Sciatic nerve (tissue), 2 donors: ENCODE measurements around the gene ING5. TPM values are rescaled to one million over a fixed set of nuclear protein-coding genes. Genes with fewer than 3 reads are reported as not detected.
A peak's percentile ranks its signal among the peaks of the same experiment; 100 is the strongest.
"Not testable (repeated sequence)": the region's sequence is repeated elsewhere in the genome, so short reads cannot be mapped to it uniquely, and the experiment has no call there.

ENCODE experiments used
- ATAC-seq: fragments of 200-7000 bp; cut with Tn5 transposase; one replicate; pipeline ENCODE4 v1.9.1; 2020; ENCODE audit warnings: mild to moderate bottlenecking, moderate library complexity
- DNase-seq: peaks from one replicate; pipeline ENCODE4 v3.0.0-alpha.2; 2020; ENCODE audit warnings: low spot score
- intact Hi-C: fragments of 100-400 bp; cut with DNase I; formaldehyde crosslinking; loops from one replicate; pipeline ENCODE4 v1.14.2; 2022
- total RNA-seq: library from RNA; stranded (reverse); fragmentation: NEBNext Ultra II Directional; extraction: Animal tissue kit (Norgen Biotek cat#: 25700); gene quantifications from one replicate; pipeline ENCODE4 v1.2.1, GENCODE V29; 2021
- donor health status: DM: no; HTN: no; CAD: no.
- donor health status: DM: no; HTN: no; CAD: no.

The ING5 gene
- total RNA-seq, 1 donor from 2014 or later, result 46.1 TPM

DNA sequence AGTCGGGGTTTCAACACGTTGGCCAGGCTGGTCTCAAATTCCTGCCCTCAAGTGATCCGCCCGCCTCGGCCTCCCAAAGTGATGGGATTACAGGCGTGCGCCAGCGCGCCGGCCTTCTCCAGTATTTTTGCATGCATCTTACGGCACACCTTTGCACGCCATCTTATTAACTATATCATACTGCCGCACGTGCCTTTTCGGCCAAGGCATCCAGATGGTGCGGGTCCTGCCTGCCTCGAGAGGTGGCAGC lies 765 bp upstream of the ING5 start:
- intact Hi-C loops, result no loop called here
- ATAC-seq (no peak), DNase-seq (no peak)

DNA sequence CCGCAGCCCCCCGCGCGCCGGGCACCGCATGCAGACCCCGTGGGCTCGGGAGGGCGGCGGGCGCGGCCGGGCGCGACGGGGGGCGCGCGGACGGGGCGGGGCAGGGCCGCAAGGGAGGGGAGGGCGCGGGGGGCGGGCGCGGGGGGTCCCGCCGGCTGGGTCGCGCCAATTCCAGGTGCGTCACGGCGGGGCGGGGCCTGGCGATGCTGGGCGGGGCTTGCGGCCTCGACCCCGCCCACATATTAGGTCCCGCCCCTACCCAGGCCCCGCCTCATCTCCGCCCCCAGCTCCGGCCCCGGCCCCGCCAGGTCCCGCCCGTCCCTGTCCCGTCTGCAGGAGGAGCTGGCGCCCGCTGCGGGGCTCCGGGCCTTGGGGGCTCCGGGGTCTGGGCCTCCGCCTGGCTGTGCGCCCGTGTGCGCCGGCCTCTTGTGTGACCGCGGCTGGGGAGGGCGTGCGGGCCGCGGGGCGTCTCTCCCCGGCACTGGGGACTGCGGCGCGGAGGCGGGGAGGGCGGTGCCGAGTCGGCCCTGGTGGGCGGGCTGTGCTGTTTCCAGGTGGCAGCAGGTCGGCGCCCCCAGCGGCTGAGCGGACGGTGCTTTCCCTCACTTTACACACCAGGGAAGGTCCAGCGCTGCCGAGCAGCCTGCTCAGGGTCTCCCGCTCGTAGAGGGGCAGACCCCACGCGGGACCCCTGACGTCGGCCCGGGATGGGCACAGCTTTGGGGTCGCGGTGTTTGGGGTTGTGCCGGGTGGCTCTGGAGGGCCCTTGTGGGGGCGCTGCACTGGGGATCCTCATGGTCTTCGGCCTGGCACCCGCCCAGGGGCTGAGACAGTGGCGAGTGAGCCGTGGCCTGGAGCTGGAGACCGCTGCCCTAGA lies 554 bp downstream of the ING5 start:
- intact Hi-C loops, result no loop called here
- ATAC-seq (peak; percentile 94), DNase-seq (peak; percentile 93)

DNA sequence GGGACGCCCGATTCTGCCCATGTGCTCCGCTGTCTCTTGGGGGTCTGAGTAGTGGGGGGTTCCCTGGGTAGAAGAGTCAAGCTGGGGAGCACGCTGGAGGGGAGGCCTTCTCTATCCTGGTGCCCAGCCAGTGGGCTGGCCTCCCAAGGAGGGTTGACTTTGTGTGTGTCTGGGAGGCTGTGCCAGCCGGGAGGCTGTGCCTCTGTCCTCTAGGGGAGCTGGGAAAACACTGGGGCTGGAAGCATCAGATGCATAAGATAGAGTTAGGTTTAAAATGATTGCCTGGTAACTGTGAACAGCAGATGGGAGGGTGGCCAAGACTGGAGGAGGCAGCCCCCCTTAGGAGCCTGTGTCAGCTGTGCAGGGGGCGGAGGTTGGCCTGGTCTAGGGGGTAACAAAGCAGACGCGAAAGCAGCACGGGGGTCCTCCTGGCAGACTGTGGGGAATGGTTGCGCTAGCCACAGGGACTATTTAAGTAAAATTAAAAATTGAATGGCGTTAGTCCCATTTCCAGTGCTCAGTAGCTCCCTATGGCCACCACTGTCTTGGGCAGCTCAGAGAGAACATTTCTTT lies 1.3 kb downstream of the ING5 start:
- DNase-seq (no peak), ATAC-seq (no peak)
- intact Hi-C loops, result no loop called here

DNA sequence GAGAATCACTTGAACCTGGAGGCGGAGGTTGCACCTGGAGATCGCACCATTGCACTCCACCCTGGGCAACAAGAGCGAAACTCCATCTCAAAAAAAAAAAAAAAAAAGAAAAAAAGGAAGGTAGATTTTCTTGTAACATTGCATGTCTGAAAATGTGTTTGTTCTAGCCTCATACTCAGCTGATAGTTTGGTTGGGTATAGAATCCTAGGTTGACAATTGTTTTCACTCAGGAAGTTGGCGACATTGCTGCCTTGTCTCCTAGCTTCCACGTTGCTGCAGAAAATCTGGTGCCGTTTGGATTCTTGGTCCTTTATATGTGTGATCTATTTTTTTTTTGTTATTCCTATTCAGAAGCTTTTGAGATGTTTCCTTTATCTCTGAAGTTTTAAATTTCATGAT lies 4.7 kb downstream of the ING5 start:
- no peak for ATAC-seq
- intact Hi-C loops, result no loop called here
- DNase-seq, result no peak

DNA sequence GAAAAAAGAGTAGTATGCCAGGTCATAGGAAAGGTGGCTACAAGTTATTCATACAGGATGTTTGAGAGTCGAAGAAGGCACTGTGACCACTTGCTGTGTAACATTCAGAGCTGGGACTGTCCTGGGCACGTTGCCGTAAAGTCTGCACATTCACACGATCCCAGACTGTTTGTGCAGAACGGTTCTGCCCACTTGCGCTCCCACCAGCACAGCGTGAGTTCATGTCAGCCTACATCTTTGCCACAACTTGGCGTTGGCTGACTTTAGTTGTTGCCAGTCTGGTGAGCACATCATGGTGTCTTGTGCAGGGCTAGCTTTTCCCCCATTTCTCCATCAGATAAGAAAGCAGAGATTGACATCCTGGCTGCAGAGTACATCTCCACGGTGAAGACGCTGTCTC lies 7.0 kb downstream of the ING5 start:
- no peak for DNase-seq
- intact Hi-C loops, result no loop called here
- no peak for ATAC-seq

DNA sequence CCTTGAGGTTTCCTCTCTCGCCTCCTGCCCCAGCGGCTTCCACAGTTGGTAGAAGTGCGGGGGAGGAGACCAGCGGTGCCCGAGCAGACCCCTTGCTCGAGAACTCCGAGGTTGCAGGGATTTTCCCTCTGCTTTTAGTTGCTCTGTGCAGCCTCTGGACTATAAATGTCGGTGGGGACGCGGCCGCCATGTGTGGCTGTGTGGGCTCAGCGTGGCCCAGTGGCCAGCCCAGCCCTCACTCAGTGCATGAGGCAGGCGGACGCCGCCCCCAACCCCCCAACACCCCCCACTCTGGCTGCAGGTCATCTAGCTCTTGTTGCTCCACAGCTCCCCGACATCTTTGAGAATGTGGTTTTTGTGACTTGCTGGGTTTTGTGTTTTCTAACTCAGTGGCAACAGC lies 17.3 kb downstream of the ING5 start:
- ATAC-seq, result no peak
- intact Hi-C loops, result no loop called here
- DNase-seq, result no peak

DNA sequence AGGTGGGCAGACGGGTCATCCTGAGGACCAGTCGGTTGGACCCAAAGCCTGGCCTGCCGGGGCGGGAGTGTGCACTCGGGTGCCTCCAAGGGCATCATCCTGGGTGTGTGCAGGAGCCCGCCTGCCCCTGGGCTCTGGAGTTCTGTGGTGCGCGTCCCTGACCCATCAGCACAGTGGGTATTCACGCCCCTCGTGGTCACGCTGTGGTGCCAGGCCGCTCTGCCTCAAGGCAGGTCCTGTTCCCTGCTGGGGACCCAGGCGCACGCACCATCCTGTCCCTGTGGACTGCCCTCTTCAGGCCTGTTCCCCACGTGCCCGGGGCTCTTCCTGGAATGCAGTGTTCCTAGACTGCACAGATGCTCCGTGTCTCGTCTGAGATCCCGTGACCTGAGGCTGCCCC lies 18.3 kb downstream of the ING5 start:
- no peak for ATAC-seq
- DNase-seq, result no peak
- intact Hi-C loops, result no loop called here

DNA sequence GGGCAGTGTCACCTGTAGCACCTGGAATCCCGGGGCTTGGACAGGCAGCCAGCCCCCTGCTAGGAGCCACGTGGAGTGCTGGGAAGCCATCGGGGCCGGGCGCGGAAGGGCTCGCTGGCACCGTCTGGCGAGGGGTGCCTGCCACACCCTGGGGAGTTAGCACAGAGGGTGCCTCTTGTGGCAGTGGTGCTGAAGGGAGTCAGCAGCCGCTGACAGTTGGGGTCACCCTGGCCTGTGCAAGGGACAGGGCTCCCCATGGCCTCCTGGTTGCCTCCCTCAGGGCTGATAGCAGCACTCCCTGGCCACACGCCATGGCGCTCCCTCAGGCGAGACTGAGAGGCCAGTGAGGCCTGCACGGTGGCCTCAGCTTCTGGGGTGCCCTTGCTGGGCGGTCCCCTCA lies 18.7 kb downstream of the ING5 start:
- DNase-seq, result no peak
- ATAC-seq, result no peak
- intact Hi-C loops, result no loop called here

DNA sequence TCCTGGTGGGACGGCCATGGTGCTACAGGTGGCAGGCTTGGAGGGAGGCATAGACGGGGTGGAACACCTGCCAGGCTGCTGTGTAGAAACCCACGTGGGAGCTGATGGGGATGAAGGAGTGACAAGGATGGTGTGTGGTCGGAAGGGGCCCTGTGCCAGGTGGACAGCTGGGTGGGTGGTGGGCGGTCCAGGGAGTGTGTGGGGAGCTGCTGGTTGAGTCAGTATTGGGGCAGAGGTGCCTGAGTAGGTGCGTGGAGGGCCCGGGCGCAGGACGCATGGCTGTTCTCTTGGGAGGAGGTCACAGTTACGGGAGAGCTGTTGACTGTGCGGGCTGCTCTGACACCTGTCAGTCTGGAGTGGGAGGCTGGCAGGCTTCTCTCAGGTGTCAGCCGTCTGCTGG lies 20.0 kb downstream of the ING5 start:
- DNase-seq, result no peak
- no peak for ATAC-seq
- intact Hi-C loops, result no loop called here

DNA sequence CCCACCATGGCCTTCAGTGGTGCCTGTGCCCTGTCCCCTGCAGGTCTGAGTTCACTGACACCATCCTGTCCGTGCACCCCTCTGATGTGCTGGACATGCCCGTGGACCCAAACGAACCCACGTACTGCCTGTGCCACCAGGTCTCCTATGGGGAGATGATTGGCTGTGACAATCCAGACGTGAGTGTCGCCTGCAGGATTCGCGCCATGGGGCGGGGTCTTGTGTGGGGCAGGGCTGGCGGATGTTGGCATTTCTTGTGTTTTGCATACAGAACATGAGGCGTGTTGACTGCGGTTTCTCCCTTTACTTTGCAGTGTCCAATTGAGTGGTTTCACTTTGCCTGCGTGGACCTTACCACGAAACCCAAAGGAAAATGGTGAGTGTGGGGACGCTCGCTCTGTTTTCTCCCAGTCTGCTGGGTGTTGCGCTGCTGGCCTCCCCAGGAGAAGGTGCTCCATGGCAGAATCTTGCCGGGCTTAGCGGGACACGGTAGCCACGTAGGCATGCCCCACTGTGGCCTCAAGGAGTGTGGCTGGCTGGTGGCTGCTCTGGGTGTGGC lies 21.1 kb downstream of the ING5 start:
- DNase-seq (no peak), ATAC-seq (no peak)
- intact Hi-C loops, result no loop called here

DNA sequence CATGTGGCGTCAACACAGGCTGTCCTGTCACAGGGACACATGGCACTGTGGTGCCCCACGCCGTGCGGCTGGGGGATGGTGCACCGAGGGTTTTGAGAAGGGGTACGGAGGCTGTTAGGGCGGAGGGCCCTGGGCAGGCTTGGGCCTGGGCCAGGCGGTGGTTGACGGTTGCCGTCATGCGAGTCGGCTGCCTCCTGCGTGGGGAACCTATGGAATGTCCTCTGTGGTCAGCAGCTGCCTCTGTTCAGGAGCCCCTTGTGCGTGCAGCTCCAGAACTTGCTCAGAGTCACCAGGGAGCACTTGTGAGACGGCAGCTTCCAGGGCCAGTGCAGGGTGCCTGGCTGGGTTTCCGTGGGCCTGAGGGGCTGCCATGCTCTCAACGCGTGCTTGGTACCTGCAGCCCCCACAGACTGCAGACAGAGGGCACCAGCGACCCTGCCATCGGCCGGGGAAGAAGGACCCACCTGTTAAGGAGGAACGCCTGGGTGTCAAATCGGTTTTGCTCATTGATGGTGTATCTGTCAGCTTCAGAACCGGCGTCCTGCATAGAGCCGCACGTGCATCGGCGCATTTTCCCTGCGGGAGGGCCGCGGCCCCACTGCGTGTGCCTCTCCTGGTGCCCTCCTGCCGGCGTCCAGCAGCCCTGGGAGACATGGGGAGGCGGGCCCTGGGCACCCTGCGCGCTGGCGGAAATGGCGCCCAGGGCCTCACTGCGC lies 22.6 kb downstream of the ING5 start:
- DNase-seq, result no peak
- no peak for ATAC-seq
- intact Hi-C loops, result no loop called here

DNA sequence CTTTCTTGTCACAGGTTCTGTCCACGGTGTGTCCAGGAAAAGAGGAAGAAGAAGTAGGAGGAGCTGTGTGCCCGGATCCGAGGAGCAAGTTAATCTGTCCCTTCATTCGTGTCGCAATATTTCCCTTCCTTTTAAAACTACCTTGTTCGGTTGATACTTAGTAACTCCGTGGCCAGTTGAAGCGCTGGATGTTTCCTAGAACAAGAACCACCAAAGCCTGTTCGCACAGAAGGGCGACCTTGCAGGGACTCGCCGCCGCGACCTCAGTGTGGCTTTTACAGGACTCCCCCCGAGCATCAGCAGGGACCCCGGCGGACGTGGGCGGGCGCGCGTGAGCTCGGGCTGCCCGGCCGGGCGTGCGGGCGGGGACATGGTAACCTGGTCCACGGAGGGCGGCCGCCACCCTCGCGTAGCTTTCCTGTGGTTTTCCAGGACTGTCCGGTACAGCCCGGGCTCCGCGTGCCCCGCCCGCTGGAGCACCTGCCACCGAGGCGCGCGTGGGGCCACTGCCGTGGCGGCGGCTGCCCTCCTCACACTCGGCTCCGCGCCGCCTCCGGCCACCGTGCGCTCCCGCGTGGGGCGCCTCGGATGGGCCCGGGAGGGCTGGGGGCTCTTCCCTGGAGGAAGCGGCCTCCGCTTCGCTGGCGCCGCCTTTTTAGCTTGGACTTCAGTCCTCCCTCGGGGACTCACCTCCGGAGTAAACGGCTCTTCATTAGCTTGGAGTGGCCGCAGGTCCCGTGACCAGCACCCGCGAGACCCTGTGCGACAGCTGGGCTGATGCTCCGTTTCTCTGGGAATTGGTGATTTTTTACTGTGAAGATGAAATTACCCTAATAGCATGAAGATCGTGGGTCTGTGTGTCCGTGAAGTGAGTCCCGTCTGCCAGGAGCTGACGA lies 23.4 kb downstream of the ING5 start:
- intact Hi-C loops, result no loop called here
- DNase-seq, result no peak
- ATAC-seq, result no peak

DNA sequence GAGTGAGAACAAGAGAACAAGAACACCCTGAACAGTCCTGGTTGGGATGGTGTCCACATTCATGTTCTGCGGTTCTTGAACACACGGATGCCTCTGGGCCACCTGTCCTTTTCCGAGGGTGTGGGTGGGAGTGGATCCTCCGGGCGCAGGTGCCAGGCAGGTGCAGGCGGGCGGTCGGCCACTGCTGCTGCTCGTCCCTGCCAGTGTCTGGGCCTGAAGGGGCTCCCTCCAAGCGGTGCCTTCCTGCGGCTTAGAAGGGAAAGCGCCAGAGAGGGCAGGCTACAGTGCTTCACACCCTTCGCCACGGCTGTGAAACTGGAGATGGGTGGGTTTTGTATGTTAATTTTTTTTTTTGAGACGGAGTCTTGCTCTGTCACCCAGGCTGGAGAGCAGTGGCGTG lies 24.6 kb downstream of the ING5 start:
- intact Hi-C loops, result no loop called here
- DNase-seq, result no peak
- no peak for ATAC-seq

DNA sequence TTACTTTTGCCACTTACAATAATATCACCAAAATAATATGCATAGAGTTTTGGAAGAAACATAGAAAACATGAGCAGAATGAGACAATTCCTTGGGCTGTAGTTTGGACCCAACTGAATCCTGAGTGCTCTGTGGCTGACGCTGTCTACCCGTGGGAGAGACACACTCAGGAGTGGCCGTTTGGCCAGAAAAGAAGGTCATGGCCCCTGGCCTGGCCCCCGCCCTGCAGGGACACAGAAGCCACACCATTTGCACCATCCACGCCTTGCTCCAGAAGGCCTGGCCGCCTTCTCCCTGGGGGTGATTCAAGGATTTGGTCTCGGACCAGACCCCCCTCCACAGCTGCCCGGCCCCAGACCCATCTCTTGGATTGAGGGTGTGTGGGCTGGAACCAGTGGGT lies 26.2 kb downstream of the ING5 start:
- ATAC-seq (no peak), DNase-seq (no peak)
- intact Hi-C loops, result no loop called here

DNA sequence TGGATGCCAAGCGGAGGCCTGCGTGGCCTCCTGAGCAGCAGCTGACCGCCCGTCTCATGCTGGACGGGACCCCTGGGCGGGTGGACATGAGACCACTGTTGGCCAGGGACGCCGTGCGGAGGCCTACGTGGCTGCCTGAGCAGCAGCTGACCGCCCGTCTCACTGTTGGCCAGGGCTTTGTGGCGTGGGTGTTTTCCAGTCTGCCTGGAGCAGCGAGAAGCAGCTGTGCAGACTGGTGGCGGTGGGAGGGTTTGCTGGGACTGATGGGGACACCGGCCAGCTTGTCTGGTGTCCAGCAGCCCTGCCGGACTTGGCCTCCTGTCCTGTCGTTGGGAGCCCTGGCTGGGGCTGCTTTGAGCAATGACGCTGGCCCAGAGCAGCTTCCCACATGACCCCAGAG lies 26.8 kb downstream of the ING5 start:
- ATAC-seq (peak; percentile 64), DNase-seq (no peak)
- intact Hi-C loops, result no loop called here

DNA sequence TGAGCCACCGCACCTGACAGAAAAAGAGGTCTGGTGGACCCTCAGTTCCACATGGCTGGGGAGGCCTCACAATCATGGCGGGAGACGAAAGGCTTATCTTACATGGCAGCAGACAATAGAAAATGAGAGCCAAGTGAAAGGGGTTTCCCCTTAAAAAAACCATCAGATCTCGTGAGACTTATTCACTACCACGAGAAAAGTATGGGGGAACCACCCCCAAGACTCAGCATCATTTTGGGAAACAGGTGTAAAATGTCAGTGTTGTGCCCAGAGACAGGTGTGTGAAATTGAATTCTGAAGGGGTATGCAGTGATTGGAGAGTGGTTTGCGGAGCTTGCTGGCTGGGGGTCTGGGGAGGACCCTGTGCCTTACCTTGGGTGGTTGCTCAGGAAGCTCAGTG lies 28.0 kb downstream of the ING5 start:
- intact Hi-C loops, result no loop called here
- ATAC-seq, result no peak
- DNase-seq, result no peak

DNA sequence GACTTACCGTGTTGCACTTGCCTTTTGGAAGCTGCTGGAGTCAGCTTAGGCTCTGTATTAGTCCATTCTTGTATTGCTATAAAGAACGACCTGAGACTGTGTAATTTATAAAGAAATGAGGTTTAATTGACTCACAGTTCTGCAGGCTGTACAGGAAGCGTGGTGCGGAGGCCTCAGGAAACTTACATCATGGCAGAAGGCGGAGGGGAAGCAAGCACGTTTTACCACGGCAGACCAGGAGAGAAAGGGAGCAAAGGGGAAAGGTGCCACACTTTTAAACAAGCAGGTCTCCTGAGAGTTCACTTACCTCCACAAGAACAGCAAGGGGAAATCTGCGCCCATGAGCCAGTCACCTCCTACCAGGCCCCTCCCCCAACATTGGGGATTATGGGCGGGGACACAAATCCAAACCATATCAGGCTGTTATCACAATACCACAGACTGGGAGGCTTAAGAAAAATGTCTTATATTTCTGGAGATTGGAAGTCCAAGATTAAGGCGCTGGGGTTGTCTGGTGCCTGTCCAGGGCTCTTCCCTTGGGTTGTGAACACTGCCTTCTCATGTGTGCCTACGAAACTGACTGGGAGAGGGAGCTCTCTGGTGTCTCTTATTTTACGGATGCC lies 28.9 kb downstream of the ING5 start:
- ATAC-seq (no peak), DNase-seq (no peak)
- intact Hi-C loops, result no loop called here

DNA sequence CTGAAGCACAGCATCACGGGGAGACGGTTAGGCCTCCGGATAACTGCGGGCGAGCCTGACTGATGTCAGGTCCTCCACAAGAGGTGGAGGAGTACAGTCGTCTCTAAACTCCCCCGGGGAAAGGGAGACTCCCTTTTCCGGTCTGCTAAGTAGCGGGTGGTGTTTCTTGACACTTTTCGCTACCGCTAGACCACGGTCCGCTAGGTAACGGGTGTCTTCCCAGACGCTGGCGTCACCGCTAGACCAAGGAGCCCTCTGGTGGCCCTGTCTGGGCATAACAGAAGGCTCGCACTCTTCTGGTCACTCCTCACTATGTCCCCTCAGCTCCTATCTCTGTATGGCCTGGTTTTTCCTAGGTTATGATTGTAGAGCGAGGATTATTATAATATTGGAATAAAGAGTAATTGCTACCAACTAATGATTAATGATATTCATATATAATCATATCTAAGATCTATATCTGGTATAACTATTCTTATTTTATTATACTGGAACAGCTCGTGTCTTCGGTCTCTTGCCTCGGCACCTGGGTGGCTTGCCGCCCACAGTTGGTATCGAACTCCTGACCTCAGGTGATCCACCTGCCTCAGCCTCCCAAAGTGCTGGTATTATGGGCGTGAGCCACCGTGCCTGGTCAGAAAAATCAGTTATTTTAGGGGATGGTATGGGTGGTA lies 30.8 kb downstream of the ING5 start:
- ATAC-seq, DNase-seq, intact Hi-C loops: not testable (repeated sequence)
